ENCODE data around the gene DCP1B.

The DCP1B gene

GRCh38 chr12:1918081-1918883, 86.0 kb downstream of the DCP1B start, which contains the start of gene CACNA2D4:
CACNA2D4 (minus strand) TSS chr12:1918652; CDS start chr12:1918473, 179 bp downstream.
- no peak for DNase-seq

GRCh38 chr12:1917172-1918070, 86.8 kb downstream of the DCP1B start:
- no peak for DNase-seq

GRCh38 chr12:1916371-1917171, 87.7 kb downstream of the DCP1B start:
- no peak for DNase-seq

GRCh38 chr12:1915082-1915968, 88.9 kb downstream of the DCP1B start:
- DNase-seq, result no peak

- DNase-seq, result no peak
These were observed 89.9 kb downstream of the DCP1B start for GRCh38 chr12:1914114-1914911.

GRCh38 chr12:1913377-1914113, 90.7 kb downstream of the DCP1B start:
- DNase-seq, result no peak

GRCh38 chr12:1912580-1913376, 91.5 kb downstream of the DCP1B start:
- DNase-seq, result no peak

- DNase-seq, result no peak
These were observed 92.4 kb downstream of the DCP1B start for GRCh38 chr12:1911598-1912575.

GRCh38 chr12:1910468-1910867, 93.8 kb downstream of the DCP1B start:
- no peak for DNase-seq

GRCh38 chr12:1908758-1909157, 95.5 kb downstream of the DCP1B start:
- DNase-seq, result no peak

- no peak for DNase-seq
These were observed 96.3 kb downstream of the DCP1B start for GRCh38 chr12:1907652-1908611.

- no peak for DNase-seq
These were observed 97.7 kb downstream of the DCP1B start for GRCh38 chr12:1906579-1906978.

GRCh38 chr12:1904875-1905274, 99.4 kb downstream of the DCP1B start:
- no peak for DNase-seq

- DNase-seq, result no peak
These were observed 107.3 kb downstream of the DCP1B start for GRCh38 chr12:1896964-1897363.
